Esophagus muscularis mucosa (tissue), 4 donors: ENCODE results near the gene UBTD1. TPM values are rescaled to one million over a fixed set of nuclear protein-coding genes. Genes with fewer than 3 reads are reported as not detected.

Experiments used
- DNase-seq: peaks from one replicate; pipeline ENCODE4 v3.0.0-alpha.2; 2017; ENCODE audit errors: extremely low spot score
- H3K27ac ChIP-seq, 4 donors: fragments of 200-600 bp; sonication (generic); replicated peaks in 1 of 4; 1 replicate in 3 of 4; 2 replicates in 1 of 4; pipeline ENCODE4 v1.5.1; 2016 to 2019; ENCODE audit warnings: mild to moderate bottlenecking in 1 of 4
- H3K27me3 ChIP-seq, 4 donors: fragments of 200-600 bp; sonication (generic); one replicate each; pipeline versions ENCODE4 v1.5.1 to v1.6.0; 2016 to 2019
- H3K36me3 ChIP-seq, 4 donors: fragments of 200-600 bp; sonication (generic); one replicate each; pipeline ENCODE4 v1.5.1; 2016 to 2019
- H3K4me1 ChIP-seq, 4 donors: fragments of 200-600 bp; sonication (generic); one replicate each; pipeline ENCODE4 v1.5.1; 2016 to 2019
- H3K4me3 ChIP-seq, 4 donors: fragments of 200-600 bp; sonication (generic); 1 replicate in 2 of 4; 2 replicates in 2 of 4; pipeline ENCODE4 v1.5.1; 2016 to 2019; ENCODE audit warnings: mild to moderate bottlenecking in 4 of 4, moderate library complexity in 1 of 4
- H3K9me3 ChIP-seq, 4 donors: fragments of 200-600 bp; sonication (generic); 1 replicate in 3 of 4; 2 replicates in 1 of 4; pipeline ENCODE4 v1.5.1; 2016 to 2019
- CTCF ChIP-seq, 3 experiments: fragments of 200-600 bp in 2 of 3; fragments of 450-650 bp in 1 of 3; sonication (generic) in 2 of 3; IDR thresholded peaks; one replicate each; pipeline ENCODE4 v1.5.1; 2017 to 2019; ENCODE audit warnings: antibody characterized with exemption in 3 of 3, mild to moderate bottlenecking in 2 of 3, moderate library complexity in 1 of 3
- EP300 ChIP-seq: sonication (generic); formaldehyde crosslinking; IDR thresholded peaks from one replicate; pipeline ENCODE4 v1.6.1; 2017; ENCODE audit warnings: antibody characterized with exemption
- POLR2A ChIP-seq: fragments of 450-650 bp; IDR thresholded peaks from one replicate; pipeline ENCODE4 v1.6.1; 2017; ENCODE audit warnings: antibody characterized with exemption, moderate library complexity, mild to moderate bottlenecking, low read depth
- POLR2AphosphoS5 ChIP-seq, 2 donors: sonication (generic); formaldehyde crosslinking; IDR thresholded peaks; one replicate each; pipeline ENCODE4 v1.6.1; 2017; ENCODE audit warnings: antibody characterized with exemption in 2 of 2
- WGBS: methylation state at CpG from one replicate; pipeline ENCODE4 v1.1.5; 2018; 5-methylcytosine and 5-hydroxymethylcytosine counted together
- intact Hi-C: fragments of 100-400 bp; cut with DNase I; formaldehyde crosslinking; loops from one replicate; pipeline ENCODE4 v1.15.1; 2023
- total RNA-seq, 4 donors: library from RNA; depleted of rRNA; stranded (reverse); fragments of >200 nt; gene quantifications; one replicate each; pipeline versions ENCODE4 v1.1.0 to v1.2.1, GENCODE V29; 2016

The UBTD1 gene
- total RNA-seq, 4 donors from 2014 or later, result 4.2 to 18.4 (median 14.1) TPM

- Histone ChIP-seq H3K4me1 (peaks cover 3 to 29% (median 27%) of the 10 kb centered on the region in 4 donors), H3K4me3 (no peak overlapping the region), H3K27me3 (no peaks in the 10 kb centered on the region), H3K27ac (no peak overlapping the region), H3K9me3 (no peaks in the 10 kb centered on the region), H3K36me3 (peaks cover 40 to 87% (median 77%) of the 10 kb centered on the region in 4 donors)
- intact Hi-C loops, result no loop called here
- TF ChIP-seq EP300 (no peak), POLR2AphosphoS5 (IDR thresholded peaks at IDR 0.05) (no peak), POLR2A (no peak), CTCF (IDR thresholded peaks at IDR 0.05) (no peak)
- no peak for DNase-seq
- 74% methylated on average over 9 of the region's 9 CpGs for WGBS
Measured at GRCh38 chr10:97479939-97480338, 18.8 kb upstream of the UBTD1 start.

- no peak overlapping the region for H3K4me3 ChIP-seq
- H3K27ac ChIP-seq, result no peak overlapping the region
- no peak for TF ChIP-seq EP300
- TF ChIP-seq POLR2A, result no peak
- TF ChIP-seq CTCF (IDR thresholded peaks at IDR 0.05), result no peak
- no peak for TF ChIP-seq POLR2AphosphoS5 (IDR thresholded peaks at IDR 0.05)
- intact Hi-C loops, result no loop called here
- H3K36me3 ChIP-seq, result peaks cover 32 to 76% (median 65%) of the 10 kb centered on the region in 4 donors
- peaks cover 3 to 29% (median 27%) of the 10 kb centered on the region in 4 donors for H3K4me1 ChIP-seq
- H3K27me3 ChIP-seq, result no peaks in the 10 kb centered on the region
- DNase-seq, result no peak
- 80% methylated on average over 4 of the region's 4 CpGs for WGBS
- no peaks in the 10 kb centered on the region for H3K9me3 ChIP-seq
Measured at GRCh38 chr10:97481071-97481470, 17.7 kb upstream of the UBTD1 start.

- 84% methylated on average over 1 of the region's 1 CpG for WGBS
- H3K36me3 ChIP-seq, result peaks cover 19 to 63% (median 52%) of the 10 kb centered on the region in 4 donors
- intact Hi-C loops, result no loop called here
Measured at GRCh38 chr10:97482381-97482780, 16.3 kb upstream of the UBTD1 start.

GRCh38 chr10:97483506-97483905, 15.2 kb upstream of the UBTD1 start:
- Histone ChIP-seq H3K27me3 (no peaks in the 10 kb centered on the region), H3K9me3 (no peaks in the 10 kb centered on the region), H3K36me3 (peaks cover 10 to 51% (median 41%) of the 10 kb centered on the region in 4 donors), H3K4me1 (peaks cover 3 to 34% (median 29%) of the 10 kb centered on the region in 4 donors), H3K4me3 (no peak overlapping the region), H3K27ac (no peak overlapping the region)
- DNase-seq, result no peak
- TF ChIP-seq POLR2AphosphoS5 (IDR thresholded peaks at IDR 0.05) (no peak), EP300 (no peak), CTCF (IDR thresholded peaks at IDR 0.05) (no peak), POLR2A (no peak)
- intact Hi-C loops, result no loop called here
- 89% methylated on average over 2 of the region's 3 CpGs for WGBS

More at GRCh38 chr10:97482381-97482780, 16.3 kb upstream of the UBTD1 start:
- Histone ChIP-seq H3K9me3 (no peaks in the 10 kb centered on the region), H3K27me3 (no peaks in the 10 kb centered on the region), H3K4me3 (no peak overlapping the region), H3K27ac (no peak overlapping the region), H3K4me1 (peaks cover 3 to 29% (median 27%) of the 10 kb centered on the region in 4 donors)
- TF ChIP-seq POLR2AphosphoS5 (IDR thresholded peaks at IDR 0.05), result no peak
- TF ChIP-seq POLR2A, result no peak
- no peak for TF ChIP-seq CTCF (IDR thresholded peaks at IDR 0.05)
- no peak for TF ChIP-seq EP300
- DNase-seq, result no peak

- TF ChIP-seq POLR2AphosphoS5 (IDR thresholded peaks at IDR 0.05) (no peak), CTCF (IDR thresholded peaks at IDR 0.05) (no peak), EP300 (no peak), POLR2A (no peak)
- 100% methylated on average over 1 of the region's 1 CpG for WGBS
- Histone ChIP-seq H3K27ac (no peak overlapping the region), H3K36me3 (peaks cover 10 to 47% (median 37%) of the 10 kb centered on the region in 4 donors), H3K4me3 (no peak overlapping the region), H3K27me3 (no peaks in the 10 kb centered on the region), H3K9me3 (no peaks in the 10 kb centered on the region), H3K4me1 (peaks cover 4 to 37% (median 33%) of the 10 kb centered on the region in 4 donors)
- DNase-seq, result no peak
- intact Hi-C loops, result no loop called here
Measured at GRCh38 chr10:97483921-97484320, 14.8 kb upstream of the UBTD1 start.
